MM.1S (cell line): ENCODE measurements around the gene FNTB.

Experiments
- DNase-seq: peaks from one replicate; pipeline ENCODE4 v3.0.0-alpha.2; 2015
- H2AFZ ChIP-seq: fragments of 300-600 bp; sonication (generic); 2 replicates; pipeline ENCODE4 v1.6.0; 2016; ENCODE audit warnings: antibody characterized with exemption, low read length
- H3F3A ChIP-seq: fragments of 300-600 bp; sonication (generic); 2 replicates; pipeline ENCODE4 v1.6.1; 2016; ENCODE audit warnings: mild to moderate bottlenecking, antibody characterized with exemption, low read length, moderate library complexity, mixed read lengths; ENCODE audit not compliant: insufficient read depth
- H3K27ac ChIP-seq: fragments of 300-600 bp; sonication (generic); 2 replicates; pipeline ENCODE4 v1.5.1; 2016; ENCODE audit warnings: mild to moderate bottlenecking, low read length
- H3K27me3 ChIP-seq: fragments of 300-600 bp; sonication (generic); replicated peaks from 2 replicates; pipeline ENCODE4 v1.6.0; 2016; ENCODE audit warnings: low read length; ENCODE audit not compliant: insufficient read depth
- H3K36me3 ChIP-seq: fragments of 300-600 bp; sonication (generic); replicated peaks from 2 replicates; pipeline ENCODE4 v1.6.1; 2016; ENCODE audit warnings: mild to moderate bottlenecking, low read length, mixed read lengths; ENCODE audit not compliant: insufficient read depth
- H3K4me1 ChIP-seq: fragments of 300-600 bp; sonication (generic); 2 replicates; pipeline ENCODE4 v1.6.1; 2016; ENCODE audit warnings: low read length, mixed read lengths
- H3K4me2 ChIP-seq: fragments of 300-600 bp; sonication (generic); 2 replicates; pipeline ENCODE4 v1.6.0; 2016; ENCODE audit warnings: low read depth, low read length
- H3K4me3 ChIP-seq: fragments of 300-600 bp; sonication (generic); 2 replicates; pipeline ENCODE4 v1.5.1; 2016; ENCODE audit warnings: low read length, mixed read lengths
- H3K79me2 ChIP-seq: fragments of 300-600 bp; sonication (generic); 2 replicates; pipeline ENCODE4 v1.6.1; 2016; ENCODE audit warnings: mixed run types, low read length, mixed read lengths
- H3K9ac ChIP-seq: fragments of 300-600 bp; sonication (generic); 2 replicates; pipeline ENCODE4 v1.6.1; 2016; ENCODE audit warnings: low read length, mixed read lengths
- H3K9me2 ChIP-seq: fragments of 300-600 bp; sonication (generic); replicated peaks from 2 replicates; pipeline ENCODE4 v1.6.1; 2016; ENCODE audit warnings: mild to moderate bottlenecking, low read length, mixed read lengths; ENCODE audit not compliant: insufficient read depth
- H3K9me3 ChIP-seq: fragments of 300-600 bp; sonication (generic); replicated peaks from 2 replicates; pipeline ENCODE4 v1.6.1; 2016; ENCODE audit warnings: mild to moderate bottlenecking, low read length, mixed read lengths; ENCODE audit not compliant: insufficient read depth
- H4K20me1 ChIP-seq: fragments of 300-600 bp; sonication (generic); 2 replicates; pipeline ENCODE4 v1.6.1; 2016; ENCODE audit warnings: mild to moderate bottlenecking, low read length, moderate library complexity, mixed read lengths; ENCODE audit not compliant: insufficient read depth
- CTCF ChIP-seq: fragments of 300-600 bp; sonication (generic); IDR thresholded peaks from 2 replicates; pipeline ENCODE4 v1.5.1; 2016; ENCODE audit warnings: antibody characterized with exemption, low read length, mixed read lengths
- EZH2 ChIP-seq: fragments of 300-600 bp; sonication (generic); optimal IDR thresholded peaks from 2 replicates; pipeline ENCODE3; 2017; ENCODE audit warnings: low read depth, mild to moderate bottlenecking, antibody characterized with exemption, low read length, mixed read lengths
- EZH2phosphoT487 ChIP-seq: fragments of 300-600 bp; sonication (generic); IDR thresholded peaks from 2 replicates; pipeline ENCODE4 v1.6.1; 2018; ENCODE audit warnings: antibody characterized with exemption, low read length

Gene FNTB

GRCh38 chr14:64998455-64998931 lies 11.8 kb downstream of the FNTB start:
- DNase-seq, result no peak
- Histone ChIP-seq H3K36me3 (no peaks in the 10 kb centered on the region), H4K20me1 (no peaks in the 10 kb centered on the region), H3K4me3 (no peak overlapping the region), H3F3A (no peaks in the 10 kb centered on the region), H3K9me2 (no peaks in the 10 kb centered on the region), H3K4me1 (no peaks in the 10 kb centered on the region), H3K27me3 (no peaks in the 10 kb centered on the region), H3K4me2 (no peak overlapping the region), H3K79me2 (peaks cover 4% of the 10 kb centered on the region; the same call in 1 of the 2 replicates), H3K27ac (no peak overlapping the region), H3K9ac (no peak overlapping the region), H3K9me3 (no peaks in the 10 kb centered on the region), H2AFZ (no peak overlapping the region)
- TF ChIP-seq EZH2phosphoT487 (no peak), EZH2 (no peak), CTCF (no peak)

GRCh38 chr14:65000898-65001591 lies 14.3 kb downstream of the FNTB start:
- H3K27me3 ChIP-seq, result no peaks in the 10 kb centered on the region
- H4K20me1 ChIP-seq, result no peaks in the 10 kb centered on the region
- H3K4me1 ChIP-seq, result no peaks in the 10 kb centered on the region
- H2AFZ ChIP-seq, result no peak overlapping the region
- H3K9ac ChIP-seq, result no peak overlapping the region
- H3K4me2 ChIP-seq, result no peak overlapping the region
- TF ChIP-seq EZH2phosphoT487, result no peak
- TF ChIP-seq CTCF, result no peak
- TF ChIP-seq EZH2, result no peak
- no peaks in the 10 kb centered on the region for H3K9me3 ChIP-seq
- H3K36me3 ChIP-seq, result no peaks in the 10 kb centered on the region
- H3K4me3 ChIP-seq, result no peak overlapping the region
- H3F3A ChIP-seq, result no peaks in the 10 kb centered on the region
- no peaks in the 10 kb centered on the region for H3K9me2 ChIP-seq
- H3K27ac ChIP-seq, result no peak overlapping the region
- no peak for DNase-seq
- H3K79me2 ChIP-seq, result no peaks in the 10 kb centered on the region

GRCh38 chr14:65001723-65002122 lies 15.0 kb downstream of the FNTB start:
- Histone ChIP-seq H3K79me2 (no peaks in the 10 kb centered on the region), H3K9me2 (no peaks in the 10 kb centered on the region), H3K4me1 (no peaks in the 10 kb centered on the region), H3F3A (no peaks in the 10 kb centered on the region), H2AFZ (no peak overlapping the region), H3K9me3 (no peaks in the 10 kb centered on the region), H3K36me3 (no peaks in the 10 kb centered on the region), H3K4me2 (no peak overlapping the region), H4K20me1 (no peaks in the 10 kb centered on the region), H3K9ac (no peak overlapping the region), H3K27me3 (no peaks in the 10 kb centered on the region), H3K27ac (no peak overlapping the region), H3K4me3 (no peak overlapping the region)
- DNase-seq, result no peak
- TF ChIP-seq CTCF, result no peak
- TF ChIP-seq EZH2, result no peak
- TF ChIP-seq EZH2phosphoT487, result no peak
